Measurements from ENCODE around the gene CAPN15. TPM values are rescaled to one million over a fixed set of nuclear protein-coding genes. Genes with fewer than 3 reads are reported as not detected.
A peak's percentile ranks its signal among the peaks of the same experiment; 100 is the strongest.
"Not testable (repeated sequence)": the region's sequence is repeated elsewhere in the genome, so short reads cannot be mapped to it uniquely, and the experiment has no call there.

CAPN15 gene
- total RNA-seq, 6 experiments from 2014 or later: 17.3 to 34.3 (median 23.3) TPM

DNA sequence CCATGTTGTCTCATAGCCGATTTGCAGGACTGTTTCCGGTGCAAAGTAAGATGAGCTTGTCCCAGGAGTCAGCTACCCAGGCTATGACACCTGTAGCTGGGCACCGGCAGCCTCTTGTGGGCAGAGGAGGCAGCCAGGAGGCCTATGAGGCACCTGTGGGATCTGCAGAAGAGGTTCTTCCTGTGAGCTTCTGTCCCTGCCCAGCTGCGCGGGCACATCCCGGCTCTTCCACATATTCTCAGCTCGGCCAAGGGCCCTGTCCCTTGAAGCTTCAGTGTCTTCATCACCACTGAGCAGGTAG is 21.3 kb upstream of the CAPN15 start:
- Histone ChIP-seq H3K36me3 (peaks cover 0 to 6% (median 3%) of the 10 kb centered on the region in 4 donors), H3K4me1 (peaks cover 0 to 19% (median 6%) of the 10 kb centered on the region in 4 donors), H3K27ac (no peak overlapping the region), H3K9me3 (no peaks in the 10 kb centered on the region), H3K27me3 (no peaks in the 10 kb centered on the region), H3K4me3 (no peak overlapping the region)
- intact Hi-C loops (cut with DNase I): no loop called here
- ATAC-seq (no peak), DNase-seq (no peak)
- WGBS (ENCODE audit: insufficient coverage, low coverage, low lambda C conversion rate, missing lambda C conversion rate): no CpG with 5 or more reads among the region's 7 CpGs
- TF ChIP-seq, protein P1, sequence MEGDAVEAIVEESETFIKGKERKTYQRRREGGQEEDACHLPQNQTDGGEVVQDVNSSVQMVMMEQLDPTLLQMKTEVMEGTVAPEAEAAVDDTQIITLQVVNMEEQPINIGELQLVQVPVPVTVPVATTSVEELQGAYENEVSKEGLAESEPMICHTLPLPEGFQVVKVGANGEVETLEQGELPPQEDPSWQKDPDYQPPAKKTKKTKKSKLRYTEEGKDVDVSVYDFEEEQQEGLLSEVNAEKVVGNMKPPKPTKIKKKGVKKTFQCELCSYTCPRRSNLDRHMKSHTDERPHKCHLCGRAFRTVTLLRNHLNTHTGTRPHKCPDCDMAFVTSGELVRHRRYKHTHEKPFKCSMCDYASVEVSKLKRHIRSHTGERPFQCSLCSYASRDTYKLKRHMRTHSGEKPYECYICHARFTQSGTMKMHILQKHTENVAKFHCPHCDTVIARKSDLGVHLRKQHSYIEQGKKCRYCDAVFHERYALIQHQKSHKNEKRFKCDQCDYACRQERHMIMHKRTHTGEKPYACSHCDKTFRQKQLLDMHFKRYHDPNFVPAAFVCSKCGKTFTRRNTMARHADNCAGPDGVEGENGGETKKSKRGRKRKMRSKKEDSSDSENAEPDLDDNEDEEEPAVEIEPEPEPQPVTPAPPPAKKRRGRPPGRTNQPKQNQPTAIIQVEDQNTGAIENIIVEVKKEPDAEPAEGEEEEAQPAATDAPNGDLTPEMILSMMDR (IDR thresholded peaks at IDR 0.05): no peak
- no peak for TF ChIP-seq POLR2A (IDR thresholded peaks at IDR 0.05)

DNA sequence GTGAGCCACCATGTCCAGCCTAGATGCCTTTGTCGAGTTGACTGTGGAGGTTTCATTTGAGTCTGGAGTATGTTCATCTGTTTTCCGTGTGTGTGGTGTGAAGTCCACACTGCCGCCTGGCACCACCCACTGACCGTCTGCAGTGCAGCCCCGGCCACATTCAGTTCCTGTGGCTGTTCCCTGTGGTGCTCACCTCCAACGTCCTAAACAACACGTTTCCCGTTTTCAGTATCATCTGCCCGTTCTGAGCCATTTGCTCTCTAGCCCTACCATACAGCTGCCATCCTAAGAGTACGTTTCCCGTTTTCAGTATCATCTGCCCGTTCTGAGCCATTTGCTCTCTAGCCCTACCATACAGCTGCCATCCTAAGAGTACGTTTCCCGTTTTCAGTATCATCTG is 20.0 kb upstream of the CAPN15 start:
- intact Hi-C loops (cut with DNase I); H3K27ac ChIP-seq; H3K27me3 ChIP-seq; H3K4me3 ChIP-seq; H3K9me3 ChIP-seq; H3K36me3 ChIP-seq; DNase-seq: not testable (repeated sequence)
- peaks cover 0 to 12% (median 6%) of the 10 kb centered on the region in 4 donors for H3K4me1 ChIP-seq
- WGBS (ENCODE audit: insufficient coverage, low coverage, low lambda C conversion rate, missing lambda C conversion rate): 80% methylated on average over 11 of the region's 14 CpGs
- peak in 1 of 4 donors; percentile 4 for ATAC-seq

DNA sequence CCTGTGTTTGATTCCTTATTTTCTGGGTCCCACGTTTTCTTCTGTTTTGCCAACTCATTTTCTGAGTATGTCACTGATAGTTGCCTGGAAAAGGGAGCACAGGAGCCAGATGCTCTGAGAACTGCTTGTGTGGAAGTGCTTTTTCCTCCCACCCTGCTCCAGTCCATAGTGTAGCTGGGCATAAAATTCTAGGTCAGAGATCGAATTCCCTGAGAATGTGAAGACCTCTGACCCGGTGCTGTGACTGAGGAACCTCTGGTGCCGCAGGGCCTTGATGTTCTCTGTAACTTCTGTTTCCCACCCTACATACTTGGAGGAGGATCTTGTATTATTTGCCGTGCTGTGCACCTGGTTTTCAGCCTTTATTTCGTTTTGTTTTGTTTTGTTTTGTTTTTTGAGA is 19.5 kb upstream of the CAPN15 start:
- Histone ChIP-seq H3K36me3 (peaks cover 0 to 6% (median 3%) of the 10 kb centered on the region in 4 donors), H3K27me3 (no peaks in the 10 kb centered on the region), H3K4me3 (no peak overlapping the region), H3K9me3 (no peaks in the 10 kb centered on the region), H3K4me1 (peaks cover 0 to 12% (median 6%) of the 10 kb centered on the region in 4 donors), H3K27ac (no peak overlapping the region)
- ATAC-seq (peak in 1 of 4 donors; percentile 11), DNase-seq (no peak)
- intact Hi-C loops (cut with DNase I): no loop called here
- 64% methylated on average over 6 of the region's 6 CpGs for WGBS (ENCODE audit: insufficient coverage, low coverage, low lambda C conversion rate, missing lambda C conversion rate)
- TF ChIP-seq, protein P1 (IDR thresholded peaks at IDR 0.05): no peak
- no peak for TF ChIP-seq POLR2A (IDR thresholded peaks at IDR 0.05)

DNA sequence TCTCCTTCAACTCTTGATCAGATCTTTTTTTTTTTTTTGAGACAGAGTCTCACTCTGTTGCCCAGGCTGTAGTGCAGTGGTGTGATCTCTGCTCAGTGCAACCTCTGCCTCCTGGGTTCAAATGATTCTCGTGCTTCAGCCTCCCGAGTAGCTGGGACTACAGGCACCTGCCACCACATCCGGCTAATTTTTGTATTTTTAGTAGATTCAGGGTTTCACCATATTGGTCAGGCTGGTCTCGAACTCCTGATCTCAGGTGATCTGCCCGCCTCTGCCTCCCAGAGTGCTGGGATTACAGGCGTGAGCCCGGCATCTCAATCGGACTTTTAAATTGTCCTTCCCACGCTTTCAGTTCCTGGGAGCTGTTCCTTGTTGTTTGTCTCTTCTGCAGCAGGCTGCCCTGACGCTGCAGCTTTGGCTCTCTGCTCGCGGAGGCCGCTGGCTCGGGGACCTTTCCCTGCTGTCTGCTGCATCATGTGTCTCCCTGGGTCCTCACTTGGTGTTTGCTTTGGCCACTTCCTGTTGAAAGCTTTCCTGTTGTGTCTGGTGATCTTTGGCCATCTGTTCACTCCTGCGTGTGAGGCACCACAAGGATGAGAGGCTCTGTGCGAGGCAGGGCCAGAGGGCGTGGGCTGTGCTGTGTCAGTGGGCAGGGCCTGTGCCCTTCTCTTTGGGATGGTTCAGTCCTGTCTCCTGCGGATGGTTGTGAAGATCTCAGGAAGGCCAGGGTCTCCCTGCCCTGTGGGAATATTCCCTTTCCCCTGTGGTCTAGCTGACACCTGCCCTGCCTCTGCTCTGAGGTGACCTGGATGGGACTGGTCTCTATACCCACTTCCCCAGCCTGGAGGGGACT is 18.4 kb upstream of the CAPN15 start:
- Histone ChIP-seq H3K4me3 (no peak overlapping the region), H3K27ac (peak overlapping the region in 1 of 3 donors; percentile 40), H3K4me1 (peaks cover 0 to 12% (median 6%) of the 10 kb centered on the region in 4 donors), H3K9me3 (no peaks in the 10 kb centered on the region), H3K36me3 (peaks cover 0 to 14% (median 3%) of the 10 kb centered on the region in 4 donors), H3K27me3 (no peaks in the 10 kb centered on the region)
- intact Hi-C loops (cut with DNase I): no loop called here
- WGBS (ENCODE audit: insufficient coverage, low coverage, low lambda C conversion rate, missing lambda C conversion rate): 59% methylated on average over 12 of the region's 18 CpGs
- peak; percentile 72 to 88 (median 87) for ATAC-seq
- TF ChIP-seq, protein P1 (IDR thresholded peaks at IDR 0.05): no peak
- TF ChIP-seq POLR2A (IDR thresholded peaks at IDR 0.05): peak; percentile 53
- peak in 2 of 3 donors; percentile 75 to 79 for DNase-seq

DNA sequence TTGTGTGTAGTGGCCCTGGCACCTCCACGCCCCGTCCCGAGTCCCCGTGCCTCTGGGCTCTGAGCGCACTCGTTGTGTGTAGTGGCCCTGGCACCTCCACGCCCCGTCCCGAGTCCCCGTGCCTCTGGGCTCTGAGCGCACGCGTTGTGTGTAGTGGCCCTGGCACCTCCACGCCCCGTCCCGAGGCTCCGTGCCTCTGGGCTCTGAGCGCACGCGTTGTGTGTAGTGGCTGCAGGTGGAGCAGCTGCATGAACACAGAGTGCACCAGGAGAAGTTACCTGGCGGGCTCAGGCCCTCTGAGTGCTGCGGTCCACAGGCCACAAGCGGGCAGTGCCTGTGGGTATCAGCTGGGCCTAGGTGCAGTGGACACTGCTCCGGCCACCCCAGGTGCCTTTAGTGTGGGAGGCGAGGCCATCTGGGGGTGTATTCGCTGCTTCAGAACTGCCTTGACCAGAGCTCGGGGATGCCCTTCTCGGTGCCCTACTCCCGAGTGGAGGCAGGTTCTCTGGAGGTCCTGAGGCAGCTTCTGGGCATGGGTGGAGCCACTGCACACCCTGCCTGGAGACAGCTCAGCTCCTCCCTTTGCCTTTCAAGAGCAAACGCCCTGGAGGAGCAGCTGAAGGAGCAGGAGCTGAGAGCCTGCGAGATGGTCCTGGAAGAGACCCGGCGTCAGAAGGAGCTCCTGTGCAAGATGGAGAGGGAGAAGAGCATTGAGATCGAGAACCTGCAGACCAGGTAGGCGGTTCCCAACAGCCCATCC is 17.3 kb upstream of the CAPN15 start:
- peaks cover 0 to 24% (median 3%) of the 10 kb centered on the region in 4 donors for H3K36me3 ChIP-seq
- WGBS (ENCODE audit: insufficient coverage, low coverage, low lambda C conversion rate, missing lambda C conversion rate): 97% methylated on average over 12 of the region's 35 CpGs
- H3K27me3 ChIP-seq: no peaks in the 10 kb centered on the region
- H3K4me3 ChIP-seq: no peak overlapping the region
- no peaks in the 10 kb centered on the region for H3K9me3 ChIP-seq
- no peak for TF ChIP-seq POLR2A (IDR thresholded peaks at IDR 0.05)
- TF ChIP-seq, protein P1 (IDR thresholded peaks at IDR 0.05): no peak
- H3K27ac ChIP-seq: no peak overlapping the region
- H3K4me1 ChIP-seq: peaks cover 0 to 12% (median 6%) of the 10 kb centered on the region in 4 donors
- intact Hi-C loops (cut with DNase I): no loop called here
- DNase-seq (no peak), ATAC-seq (no peak)

Measured in right lobe of liver (tissue), 6 donors.